K562 (cell line): ENCODE data around the gene ZNF12. TPM values are rescaled to one million over a fixed set of nuclear protein-coding genes. Genes with fewer than 3 reads are reported as not detected.
A peak's percentile ranks its signal among the peaks of the same experiment; 100 is the strongest.

Experiments
- ATAC-seq: fragments of 200-7000 bp; cut with Tn5 transposase; 3 replicates; pipeline ENCODE4 v1.9.1; 2020; ENCODE audit warnings: moderate library complexity
- BruUV-seq: library from RNA; stranded (reverse); fragments of 400-500 nt; replicated peaks from 2 replicates; lab custom pipeline; 2021; lab: Mats Ljungman, UMichigan
- CTCF ChIA-PET: fragments of 300-600 bp; formaldehyde crosslinking; extraction: SDS; loops from one replicate; lab custom pipeline; 2021; ENCODE audit warnings: low intra/inter-chr PET ratio; lab: Yijun Ruan, JAX
- POLR2A ChIA-PET: fragments of 300-600, 350-650 bp; sonication (Branson Sonifier 250); formaldehyde crosslinking; extraction: SDS; loops from one replicate; lab custom pipeline; 2021; ENCODE audit warnings: antibody characterized with exemption, inconsistent platforms; lab: Yijun Ruan, JAX
- DNase-seq, 4 experiments: peaks; one replicate each; pipeline versions ENCODE4 v3.0.0 to v3.0.0-alpha.2; 2011 to 2018; ENCODE audit warnings: low spot score in 3 of 4, mixed read lengths in 3 of 4; ENCODE audit errors: extremely low read depth in 1 of 4
- FAIRE-seq: peaks from 2 replicates; lab custom pipeline; 2011; peaks lifted over from hg19 to GRCh38; lab: Jason Lieb, UNC
- H2AFZ ChIP-seq: 2 replicates; pipeline ENCODE4 v1.6.0; 2011; ENCODE audit warnings: low read depth, low read length, control low read depth, inconsistent platforms
- H3K27ac ChIP-seq: fragments of 200-600 bp; 3 replicates; pipeline ENCODE4 v1.8.0; 2011; ENCODE audit warnings: low read depth, mild to moderate bottlenecking, control low read depth, inconsistent platforms, low read length, moderate library complexity, mixed read lengths; ENCODE audit errors: extremely low read depth
- H3K27me3 ChIP-seq, 2 experiments: fragments of 300-600 bp in 1 of 2; 2 replicates in 1 of 2; 3 replicates in 1 of 2; pipeline versions ENCODE4 v1.6.0 to v1.8.0; 2011; ENCODE audit warnings: inconsistent platforms in 2 of 2, low read length in 2 of 2, mild to moderate bottlenecking in 1 of 2, mixed read lengths in 1 of 2, moderate library complexity in 1 of 2; ENCODE audit not compliant: control insufficient read depth in 2 of 2, insufficient read depth in 2 of 2
- H3K36me3 ChIP-seq: fragments of 300-600 bp; 3 replicates; pipeline ENCODE4 v1.8.0; 2011; ENCODE audit warnings: mild to moderate bottlenecking, low read length, inconsistent platforms; ENCODE audit not compliant: control insufficient read depth, insufficient read depth
- H3K4me1 ChIP-seq, 2 experiments: fragments of 200-600 bp in 1 of 2; replicated peaks in 1 of 2; 2 replicates in 1 of 2; 3 replicates in 1 of 2; pipeline versions ENCODE4 v1.5.1 to v1.8.0; 2011; ENCODE audit warnings: inconsistent platforms in 2 of 2, low read length in 2 of 2, mild to moderate bottlenecking in 1 of 2, mixed read lengths in 1 of 2, moderate library complexity in 1 of 2; ENCODE audit not compliant: control insufficient read depth in 2 of 2, insufficient read depth in 2 of 2
- H3K4me2 ChIP-seq: 2 replicates; pipeline ENCODE4 v1.6.1; 2011; ENCODE audit warnings: low read length, control low read depth, inconsistent platforms, mixed read lengths; ENCODE audit not compliant: insufficient read depth
- H3K4me3 ChIP-seq: fragments of 200-600 bp; sonication (generic), shearing (Covaris generic); 2 replicates; pipeline ENCODE4 v1.5.1; 2016; ENCODE audit warnings: control low read depth, inconsistent platforms
- H3K79me2 ChIP-seq: fragments of 200-600 bp; 3 replicates; pipeline ENCODE4 v1.8.0; 2011; ENCODE audit warnings: low read length, inconsistent platforms; ENCODE audit not compliant: control insufficient read depth, insufficient read depth
- H3K9ac ChIP-seq, 2 experiments: 2 replicates each; pipeline versions ENCODE4 v1.6.0 to v1.6.1; 2011; ENCODE audit warnings: low read depth in 2 of 2, low read length in 2 of 2, control low read depth in 1 of 2, inconsistent platforms in 1 of 2, mild to moderate bottlenecking in 1 of 2, mixed read lengths in 1 of 2; ENCODE audit not compliant: insufficient read depth in 1 of 2
- H3K9me1 ChIP-seq: one replicate; pipeline ENCODE4 v1.6.0; 2011; ENCODE audit warnings: inconsistent platforms, mild to moderate bottlenecking, low read length, moderate library complexity; ENCODE audit not compliant: control insufficient read depth, insufficient read depth
- H3K9me3 ChIP-seq: replicated peaks from 2 replicates; pipeline ENCODE4 v1.5.1; 2011; ENCODE audit warnings: low read depth, low read length, inconsistent platforms; ENCODE audit not compliant: control insufficient read depth, insufficient read depth
- H4K20me1 ChIP-seq: replicated peaks from 2 replicates; pipeline ENCODE4 v1.6.1; 2011; ENCODE audit warnings: low read length, inconsistent platforms, mixed read lengths; ENCODE audit not compliant: control insufficient read depth, insufficient read depth
- ASH1L ChIP-seq: fragments of 450-650 bp; IDR thresholded peaks from 2 replicates; pipeline ENCODE4 v1.6.1; 2018; ENCODE audit warnings: borderline replicate concordance, mild to moderate bottlenecking, low read depth; ENCODE audit not compliant: partially characterized antibody
- BRCA1 ChIP-seq, 2 experiments: fragments of 450-650 bp in 1 of 2; sonication (generic) in 1 of 2; formaldehyde crosslinking in 1 of 2; IDR thresholded peaks; 2 replicates each; pipeline versions ENCODE4 v1.5.0 to v1.6.1; 2017 to 2020; ENCODE audit warnings: mild to moderate bottlenecking in 1 of 2, missing genetic modification reagents in 1 of 2
- CBX1 ChIP-seq: sonication (generic); IDR thresholded peaks from 2 replicates; pipeline ENCODE4 v1.6.1; 2016; ENCODE audit warnings: antibody characterized with exemption, low read depth, mild to moderate bottlenecking
- HMG20B ChIP-seq: fragments of 250-450 bp; sonication (Bioruptor Pico); IDR thresholded peaks from 2 replicates; pipeline ENCODE4 v1.5.0; 2021; ENCODE audit warnings: mild to moderate bottlenecking
- HNRNPUL1 ChIP-seq: fragments of 200-400 bp; formaldehyde crosslinking; IDR thresholded peaks from 2 replicates; pipeline ENCODE4 v1.6.1; 2017; ENCODE audit warnings: low read length
- POLR2A ChIP-seq: fragments of 450-650 bp; conservative IDR thresholded peaks from 2 replicates; pipeline ENCODE4 v1.6.1; 2016
- SNRNP70 ChIP-seq: fragments of 200-400 bp; formaldehyde crosslinking; optimal IDR thresholded peaks from 2 replicates; pipeline ENCODE3; 2017; ENCODE audit warnings: low read depth, low read length
- TCF15 ChIP-seq: fragments of 250-450 bp; sonication (Bioruptor Pico); IDR thresholded peaks from 2 replicates; pipeline ENCODE4 v1.8.0; 2022; ENCODE audit warnings: moderate library complexity, mild to moderate bottlenecking, inconsistent platforms
- THRAP3 ChIP-seq: fragments of 450-650 bp; IDR thresholded peaks from 2 replicates; pipeline ENCODE4 v1.6.1; 2016; ENCODE audit warnings: mild to moderate bottlenecking, inconsistent platforms, borderline replicate concordance
- TRIM24 ChIP-seq, 2 experiments: fragments of 450-650 bp; IDR thresholded peaks; 2 replicates each; pipeline ENCODE4 v1.6.1; 2016
- TRIM28 ChIP-seq: fragments of 450-650 bp; IDR thresholded peaks from 2 replicates; pipeline ENCODE4 v1.6.1; 2017
- XRCC3 ChIP-seq: fragments of 450-650 bp; IDR thresholded peaks from 2 replicates; pipeline ENCODE4 v1.6.1; 2017; ENCODE audit warnings: mild to moderate bottlenecking, moderate library complexity
- ZEB2 ChIP-seq: fragments of 450-650 bp; IDR thresholded peaks from 2 replicates; pipeline ENCODE4 v1.6.1; 2016
- ZNF274 ChIP-seq: IDR thresholded peaks from 2 replicates; pipeline ENCODE4 v1.6.1; 2011; ENCODE audit warnings: low read depth, mild to moderate bottlenecking, low read length, moderate library complexity, borderline replicate concordance
- ZNF584 ChIP-seq: fragments of 200-800 bp; sonication (Bioruptor generic); IDR thresholded peaks from 2 replicates; pipeline ENCODE4 v1.6.1; 2016; ENCODE audit warnings: low read depth, mild to moderate bottlenecking, missing genetic modification characterization, missing compliant biosample characterization
- ZNF75A ChIP-seq: fragments of 450-650 bp; formaldehyde crosslinking; IDR thresholded peaks from 2 replicates; pipeline ENCODE4 v1.4.0; 2020; ENCODE audit warnings: mild to moderate bottlenecking
- ZNF76 ChIP-seq: fragments of 250-450 bp; sonication (Bioruptor Pico); IDR thresholded peaks from 2 replicates; pipeline ENCODE4 v1.4.0; 2020; ENCODE audit warnings: mild to moderate bottlenecking, moderate library complexity, borderline replicate concordance
- ZNF79 ChIP-seq: fragments of 250-450 bp; sonication (Bioruptor Pico); IDR thresholded peaks from 2 replicates; pipeline ENCODE4 v1.4.0; 2020; ENCODE audit warnings: low read depth, mild to moderate bottlenecking, moderate library complexity
- WGBS: fragments of 100-300 bp; shearing (Covaris generic); methylation state at CpG from one replicate; pipeline ENCODE4 v1.1.6; 2016; ENCODE audit warnings: low coverage, mixed read lengths; ENCODE audit not compliant: insufficient coverage; ENCODE audit errors: missing lambda C conversion rate; 5-methylcytosine and 5-hydroxymethylcytosine counted together
- in situ Hi-C: fragments of 300-500 bp; cut with MboI; formaldehyde crosslinking; loops from 4 replicates; pipeline ENCODE4 v1.15.0; 2018; ENCODE audit warnings: inconsistent platforms, mixed read lengths
- intact Hi-C: fragments of 100-400 bp; cut with micrococcal nuclease; formaldehyde crosslinking; loops from 2 replicates; pipeline ENCODE4 v1.14.2; 2022
- polyA plus RNA-seq, 8 experiments: library from polyadenylated mRNA; depleted of rRNA in 4 of 8; stranded (reverse) in 5 of 8; unstranded in 3 of 8; fragments of >200 nt; fragmentation: Nextera tagmentation in 2 of 8; fragmentation: Illumina TruSeq in 1 of 8; extraction: Ambion mirVana in 2 of 8; extraction: Trizol in 1 of 8; gene quantifications; 2 replicates each; pipeline versions ENCODE4 v1.2.1 to v1.2.3, GENCODE V29; 2011 to 2014; ENCODE audit warnings: inconsistent platforms in 1 of 8, missing spikeins in 1 of 8
- total RNA-seq, 7 experiments: library from RNA; depleted of rRNA in 6 of 7; stranded (reverse); fragments of >200 nt in 6 of 7; fragmentation: Illumina TruSeq in 2 of 7; extraction: Trizol in 2 of 7; gene quantifications; 2 replicates each; pipeline versions ENCODE4 v1.2.1 to v1.2.3, GENCODE V29; 2011 to 2021; ENCODE audit warnings: low replicate concordance in 1 of 7
- TF ChIP-seq, protein P1 (sequence below): fragments of 200-800 bp; sonication (Bioruptor generic); IDR thresholded peaks from 2 replicates; pipeline ENCODE4 v1.6.1; 2017; ENCODE audit warnings: missing genetic modification characterization, missing compliant biosample characterization
- TF ChIP-seq, protein P2 (sequence below): fragments of 250-450 bp; sonication (Bioruptor Pico); IDR thresholded peaks from 2 replicates; pipeline ENCODE4 v1.5.1; 2021; ENCODE audit warnings: mild to moderate bottlenecking

ZNF12 gene
- total and polyA plus RNA-seq, 9 of the 15 experiments (the other 6 are each of a cell fraction or from before 2014, with no cell fraction given), result 5.8 to 32.3 (median 18.9) TPM

GRCh38 chr7:6691609-6692106 lies 15.1 kb downstream of the ZNF12 start:
- BruUV-seq, result no TSS peak
- H3K36me3 ChIP-seq, result peaks cover 94% of the 10 kb centered on the region
- H3K27ac ChIP-seq, result no peak overlapping the region
- WGBS, result 97% methylated on average over 5 of the region's 5 CpGs
- H3K4me2 ChIP-seq, result no peak overlapping the region
- H3K9me3 ChIP-seq, result peaks cover 75% of the 10 kb centered on the region
- in situ Hi-C loops (no loop called here), intact Hi-C loops (no loop called here)
- H3K79me2 ChIP-seq, result no peaks in the 10 kb centered on the region
- no peaks in the 10 kb centered on the region for H3K9me1 ChIP-seq
- H3K9ac ChIP-seq, result no peak overlapping the region
- FAIRE-seq (peak; percentile 60), ATAC-seq (no peak), DNase-seq (no peak)
- H2AFZ ChIP-seq, result no peak overlapping the region
- no peak overlapping the region for H3K4me3 ChIP-seq
- H4K20me1 ChIP-seq, result no peaks in the 10 kb centered on the region
- POLR2A ChIA-PET, result no interaction called here
- CTCF ChIA-PET, result no interaction called here
- no peaks in the 10 kb centered on the region for H3K4me1 ChIP-seq
- no peaks in the 10 kb centered on the region for H3K27me3 ChIP-seq
- TF ChIP-seq TRIM24 (IDR thresholded peaks at IDR 0.05) (peak in 1 of 2 experiments; percentile 59; a peak in 2 of 4 replicates), XRCC3 (peak; percentile 88), HNRNPUL1 (no peak), POLR2A (peak; percentile 47; the same call in 1 of the 2 replicates), ZNF76 (no peak), TCF15 (CRISPR knock-in tag) (no peak), ZNF274 (peak; percentile 97), ZEB2 (peak; percentile 68), BRCA1 (IDR thresholded peaks at IDR 0.05) (no peak), BRCA1 (CRISPR knock-in tag; IDR thresholded peaks at IDR 0.05) (no peak), ASH1L (no peak), THRAP3 (0 out of 2 replicates have a peak, but pooled peaks have one; percentile 36), ZNF79 (CRISPR knock-in tag) (no peak), HMG20B (CRISPR knock-in tag) (no peak), ZNF584 (CRISPR knock-in tag) (0 out of 2 replicates have a peak, but pooled peaks have one; percentile 10), TRIM28 (peak; percentile 97), ZNF75A (peak; percentile 98), CBX1 (peak; percentile 37; the same call in 1 of the 2 replicates), SNRNP70 (no peak)
- TF ChIP-seq, protein P1, sequence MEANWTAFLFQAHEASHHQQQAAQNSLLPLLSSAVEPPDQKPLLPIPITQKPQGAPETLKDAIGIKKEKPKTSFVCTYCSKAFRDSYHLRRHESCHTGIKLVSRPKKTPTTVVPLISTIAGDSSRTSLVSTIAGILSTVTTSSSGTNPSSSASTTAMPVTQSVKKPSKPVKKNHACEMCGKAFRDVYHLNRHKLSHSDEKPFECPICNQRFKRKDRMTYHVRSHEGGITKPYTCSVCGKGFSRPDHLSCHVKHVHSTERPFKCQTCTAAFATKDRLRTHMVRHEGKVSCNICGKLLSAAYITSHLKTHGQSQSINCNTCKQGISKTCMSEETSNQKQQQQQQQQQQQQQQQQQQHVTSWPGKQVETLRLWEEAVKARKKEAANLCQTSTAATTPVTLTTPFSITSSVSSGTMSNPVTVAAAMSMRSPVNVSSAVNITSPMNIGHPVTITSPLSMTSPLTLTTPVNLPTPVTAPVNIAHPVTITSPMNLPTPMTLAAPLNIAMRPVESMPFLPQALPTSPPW (CRISPR knock-in tag), result no peak
- TF ChIP-seq, protein P2, sequence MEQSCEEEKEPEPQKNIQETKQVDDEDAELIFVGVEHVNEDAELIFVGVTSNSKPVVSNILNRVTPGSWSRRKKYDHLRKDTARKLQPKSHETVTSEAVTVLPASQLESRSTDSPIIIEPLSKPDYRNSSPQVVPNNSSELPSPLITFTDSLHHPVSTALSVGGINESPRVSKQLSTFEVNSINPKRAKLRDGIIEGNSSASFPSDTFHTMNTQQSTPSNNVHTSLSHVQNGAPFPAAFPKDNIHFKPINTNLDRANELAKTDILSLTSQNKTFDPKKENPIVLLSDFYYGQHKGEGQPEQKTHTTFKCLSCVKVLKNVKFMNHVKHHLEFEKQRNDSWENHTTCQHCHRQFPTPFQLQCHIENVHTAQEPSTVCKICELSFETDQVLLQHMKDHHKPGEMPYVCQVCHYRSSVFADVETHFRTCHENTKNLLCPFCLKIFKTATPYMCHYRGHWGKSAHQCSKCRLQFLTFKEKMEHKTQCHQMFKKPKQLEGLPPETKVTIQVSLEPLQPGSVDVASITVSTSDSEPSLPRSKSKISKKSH (CRISPR knock-in tag), result 0 out of 2 replicates have a peak, but pooled peaks have one; percentile 28
